HG03460 (cell line): ENCODE results near the gene ZNF185.

Experiments used
- ATAC-seq: cut with Tn5 transposase; IDR thresholded peaks from one replicate; pipeline ENCODE4 v1.9.1; 2021; ENCODE audit not compliant: unreplicated experiment

The ZNF185 gene

GRCh38 chrX:152895121-152895520 is 2.7 kb upstream of the ZNF185 start:
- ATAC-seq = no peak

DNA sequence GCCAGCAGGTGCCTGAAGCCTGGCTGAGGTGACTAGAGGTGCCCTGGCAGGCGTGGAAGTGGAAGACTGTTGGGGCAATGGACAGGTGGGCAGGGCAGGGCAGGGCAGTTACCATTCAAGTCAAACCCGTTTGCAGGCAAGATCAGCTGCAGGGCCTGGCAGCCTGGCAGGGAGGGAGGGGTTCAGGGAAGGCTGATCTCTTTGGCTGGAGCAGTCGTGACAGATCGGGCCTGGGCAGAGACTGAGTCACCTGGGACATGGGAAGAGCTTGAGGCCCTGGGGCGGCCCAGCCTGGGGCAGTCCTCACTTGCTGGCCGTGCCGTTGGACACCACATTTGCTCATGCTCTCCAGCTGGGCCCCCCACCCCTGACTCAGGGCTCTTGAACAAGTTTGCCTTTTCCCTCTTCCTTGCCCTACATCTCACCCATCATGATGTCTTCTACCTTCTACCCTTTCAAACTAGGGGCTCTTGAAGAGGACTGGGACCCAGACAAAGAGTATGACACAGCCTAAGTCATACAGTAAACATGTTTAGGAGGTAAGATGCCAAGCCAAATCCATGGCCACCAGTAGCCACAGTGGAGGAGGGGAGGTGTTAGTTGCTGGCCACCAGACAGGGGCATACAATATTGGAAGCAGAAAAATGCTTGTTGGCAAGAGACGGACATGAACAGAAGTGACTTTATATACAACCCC is 2.0 kb upstream of the ZNF185 start:
- no peak for ATAC-seq

DNA sequence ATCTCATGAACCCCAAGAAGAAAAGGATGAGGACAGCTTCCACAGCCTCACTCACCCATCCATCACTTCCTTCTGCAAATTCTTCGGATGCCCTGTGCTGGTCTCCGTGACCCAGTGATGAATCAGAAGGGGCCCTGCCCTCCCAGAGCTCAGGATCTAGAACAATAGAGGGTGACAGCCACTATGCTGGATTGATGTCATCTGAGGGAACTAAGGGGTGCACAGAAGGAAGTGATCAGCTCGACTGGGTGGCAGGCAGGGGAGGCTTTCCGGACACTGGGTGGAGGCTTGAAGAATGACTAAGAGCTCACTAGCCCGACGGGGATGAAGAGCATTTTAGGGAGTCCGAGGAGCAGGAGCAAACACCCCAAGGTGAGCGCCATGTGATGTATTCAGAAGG is 1.4 kb upstream of the ZNF185 start:
- no peak for ATAC-seq

- no peak for ATAC-seq
Measured at GRCh38 chrX:152898442-152898841, 575 bp downstream of the ZNF185 start.

DNA sequence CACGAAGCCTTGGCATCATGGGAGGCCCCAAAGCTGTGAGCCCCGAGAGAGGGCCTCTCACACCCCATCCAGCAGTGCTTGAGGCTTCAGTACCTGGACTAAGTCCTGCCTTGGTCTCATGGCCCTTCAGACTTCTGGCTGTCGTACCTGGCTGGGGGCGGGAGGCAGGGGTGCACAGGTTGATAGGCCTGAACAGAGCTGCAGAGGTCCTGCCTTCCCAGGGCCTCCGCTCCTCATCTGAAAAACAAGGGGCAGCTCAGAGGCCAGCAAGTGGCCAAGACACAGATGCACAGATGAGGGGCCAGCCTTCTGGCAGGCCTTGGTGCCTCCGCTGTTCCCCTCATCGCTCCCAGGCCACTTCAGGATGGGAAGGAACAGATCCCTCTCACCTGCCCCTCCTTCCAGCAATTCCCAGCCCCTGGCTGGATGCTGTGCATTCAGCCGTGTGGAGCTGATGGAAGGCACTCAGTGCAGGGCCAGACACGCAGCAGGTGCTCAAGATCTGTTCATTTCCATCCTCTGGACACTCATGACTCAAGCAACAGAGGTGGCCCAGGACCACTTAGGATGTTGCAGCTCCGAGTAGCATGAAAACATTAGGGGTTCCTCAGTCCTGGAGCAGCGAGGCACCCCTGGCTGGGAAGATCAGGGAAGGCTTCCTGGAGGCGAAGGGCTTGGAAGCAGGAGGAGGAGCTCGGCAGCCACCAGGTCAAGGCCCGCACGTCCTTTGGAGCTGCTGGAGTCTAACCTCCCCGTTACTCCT is 1.4 kb downstream of the ZNF185 start:
- no peak for ATAC-seq

DNA sequence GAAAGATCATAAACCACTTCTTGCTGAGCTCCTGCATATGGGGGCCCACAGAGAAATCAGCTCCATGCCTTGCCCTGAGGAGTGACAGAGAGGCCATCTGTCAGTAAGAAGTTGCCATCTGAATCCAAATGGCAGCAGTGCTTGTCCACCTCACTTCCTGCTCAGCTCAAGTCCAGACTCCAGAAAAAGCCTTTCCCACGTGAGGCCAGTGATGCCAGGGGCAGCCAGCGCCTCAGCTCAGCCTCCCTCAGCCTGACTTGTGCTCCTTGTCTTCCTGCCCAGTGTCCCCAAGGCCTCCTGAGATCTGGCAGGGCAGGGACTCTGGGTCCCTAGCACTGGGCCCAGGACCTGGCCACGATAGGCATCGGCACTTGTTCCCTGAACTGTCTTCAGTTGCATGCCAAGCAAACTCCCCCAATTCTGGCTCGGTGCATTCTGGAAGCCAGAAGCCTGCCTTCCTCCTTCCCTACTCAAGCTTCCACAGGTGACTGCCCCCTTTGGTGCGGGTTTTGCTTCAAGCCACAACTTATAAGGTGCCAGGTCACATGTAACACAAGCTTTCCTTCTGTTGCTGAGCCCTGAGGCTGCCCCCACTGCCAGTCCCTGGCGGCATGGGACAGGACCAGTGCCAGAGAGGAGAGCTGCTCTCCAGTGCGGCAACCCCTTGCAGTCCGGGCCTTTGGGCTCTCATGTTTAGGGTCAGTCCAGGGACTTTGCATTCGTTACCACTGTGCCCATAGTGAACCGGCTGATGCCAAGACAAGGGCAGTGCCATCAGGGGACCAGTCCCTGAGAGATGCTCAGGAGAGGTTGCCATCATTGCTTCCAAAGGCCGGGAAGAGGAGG is 2.2 kb downstream of the ZNF185 start:
- ATAC-seq = no peak

DNA sequence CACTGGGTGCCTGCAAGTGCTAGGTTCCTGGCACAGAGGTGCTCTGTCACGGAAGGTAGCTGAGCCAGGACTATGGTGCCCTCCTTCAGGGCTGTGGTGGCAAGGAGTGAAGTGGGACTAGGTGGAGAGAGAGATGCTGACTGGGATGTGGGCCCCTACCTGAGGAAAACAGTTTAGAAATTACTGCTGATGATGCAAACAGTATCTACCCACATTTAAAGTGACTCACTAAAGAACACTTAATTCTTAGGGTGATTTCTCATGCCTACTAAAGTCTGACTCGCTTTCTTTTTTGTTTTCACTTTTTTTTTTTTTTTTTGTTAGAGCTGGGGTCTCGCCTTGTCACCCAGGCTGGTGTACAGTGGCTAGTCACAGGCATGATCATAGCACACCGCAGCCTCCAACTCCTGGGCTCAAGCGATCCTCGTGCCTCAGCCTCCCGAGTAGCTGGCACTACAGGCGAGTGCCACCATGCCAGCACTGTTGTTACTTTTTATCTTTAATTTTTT is 3.1 kb downstream of the ZNF185 start:
- no peak for ATAC-seq

GRCh38 chrX:152901816-152902501 is 4.1 kb downstream of the ZNF185 start:
- no peak for ATAC-seq

DNA sequence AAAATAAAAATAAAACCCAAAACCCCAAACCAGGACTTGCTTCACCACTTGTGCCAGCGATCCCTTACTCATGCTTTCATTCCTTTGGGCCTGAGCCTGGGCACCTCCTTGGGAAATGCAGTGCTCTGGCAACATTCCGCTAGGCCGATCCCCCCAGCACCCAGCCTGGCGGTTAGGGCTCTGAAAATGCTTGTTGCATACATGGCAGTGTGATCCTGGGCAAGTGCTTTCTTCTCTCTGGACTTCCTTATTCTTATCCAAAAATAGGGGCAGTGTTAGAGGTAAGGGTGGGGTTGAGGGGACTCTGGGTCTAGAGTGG is 4.6 kb downstream of the ZNF185 start:
- no peak for ATAC-seq

DNA sequence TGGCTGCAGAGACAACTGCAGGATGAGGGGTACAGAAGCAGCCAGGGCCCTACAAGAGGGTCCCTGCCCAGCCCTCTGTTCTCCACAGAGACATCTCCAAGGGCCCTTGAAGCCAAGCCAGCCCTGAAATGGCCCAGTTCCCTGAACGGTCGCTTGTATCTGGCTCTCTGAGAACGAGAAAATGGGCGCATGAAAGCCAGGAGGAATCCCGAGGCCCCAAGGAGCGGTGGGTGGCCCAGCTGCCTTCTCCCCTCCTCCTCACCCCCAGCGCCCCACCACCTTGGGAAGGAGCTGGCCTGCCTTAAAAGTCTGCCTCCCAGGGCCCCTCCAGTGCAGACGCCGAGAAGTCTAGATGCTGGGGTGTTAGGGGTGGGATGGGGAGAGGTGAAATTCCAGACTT is 5.7 kb downstream of the ZNF185 start:
- ATAC-seq = no peak

DNA sequence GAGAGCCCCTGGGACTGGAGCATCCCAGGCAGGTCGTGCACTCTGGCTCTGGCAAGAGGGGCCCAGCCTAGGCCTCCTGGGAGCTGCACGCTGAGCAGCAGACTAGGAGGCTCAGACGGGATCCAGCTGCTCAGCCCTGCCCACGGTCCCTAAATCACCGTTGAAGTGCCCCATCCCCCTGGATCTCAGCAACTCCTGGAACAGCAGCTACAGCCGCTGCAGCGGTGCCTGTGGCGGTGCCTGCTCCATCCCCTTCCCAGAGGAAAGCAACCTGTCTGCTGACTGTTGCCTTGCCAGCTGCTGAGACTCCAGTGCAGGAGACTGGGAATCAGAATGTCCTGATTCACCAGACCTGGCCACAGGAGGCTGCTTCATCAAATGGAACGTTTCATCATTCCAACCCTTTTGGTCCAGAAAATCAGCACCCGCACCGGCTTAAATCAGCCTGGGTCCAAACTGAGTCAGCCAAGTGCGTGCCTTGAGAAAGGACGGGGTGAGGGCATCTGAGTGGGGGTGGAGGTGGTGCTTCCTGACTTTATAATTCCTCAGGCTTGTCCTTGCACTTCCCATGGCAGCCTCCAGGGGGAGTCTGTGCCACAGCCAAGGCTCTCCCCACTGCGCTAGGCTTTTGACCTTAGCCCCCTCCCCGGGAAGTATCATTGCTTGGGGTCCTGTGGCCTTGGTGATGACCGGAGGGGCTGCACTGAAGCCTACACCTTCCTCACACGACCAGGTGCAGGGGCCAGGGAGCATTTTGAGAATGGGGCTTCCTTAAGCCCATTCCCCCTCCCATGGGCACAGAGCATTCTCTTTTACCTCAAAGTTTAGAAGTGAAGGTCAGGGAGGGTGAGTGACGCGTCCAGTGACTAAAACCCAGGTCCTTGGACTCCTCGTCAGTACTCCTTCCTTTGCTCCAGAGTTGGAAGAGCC is 6.5 kb downstream of the ZNF185 start:
- ATAC-seq = no peak

DNA sequence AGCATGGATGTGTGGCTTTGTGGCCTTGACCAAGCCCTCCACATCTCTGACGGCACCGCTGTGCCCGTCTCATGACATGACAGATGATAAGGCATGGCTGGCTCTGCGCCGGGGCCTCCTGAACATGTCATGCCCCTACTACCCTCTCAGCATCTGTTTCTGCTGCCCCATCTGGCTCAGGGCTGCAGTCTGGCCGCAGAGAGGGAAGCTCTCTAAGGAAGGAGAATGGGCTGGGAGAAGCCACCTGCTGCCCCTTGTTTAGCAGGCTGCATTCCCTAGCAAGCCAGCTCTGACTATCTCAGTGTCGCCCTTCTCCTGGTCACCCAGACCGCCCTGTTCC is 7.2 kb downstream of the ZNF185 start:
- ATAC-seq = no peak

GRCh38 chrX:152907084-152907651 is 9.3 kb downstream of the ZNF185 start:
- no peak for ATAC-seq

DNA sequence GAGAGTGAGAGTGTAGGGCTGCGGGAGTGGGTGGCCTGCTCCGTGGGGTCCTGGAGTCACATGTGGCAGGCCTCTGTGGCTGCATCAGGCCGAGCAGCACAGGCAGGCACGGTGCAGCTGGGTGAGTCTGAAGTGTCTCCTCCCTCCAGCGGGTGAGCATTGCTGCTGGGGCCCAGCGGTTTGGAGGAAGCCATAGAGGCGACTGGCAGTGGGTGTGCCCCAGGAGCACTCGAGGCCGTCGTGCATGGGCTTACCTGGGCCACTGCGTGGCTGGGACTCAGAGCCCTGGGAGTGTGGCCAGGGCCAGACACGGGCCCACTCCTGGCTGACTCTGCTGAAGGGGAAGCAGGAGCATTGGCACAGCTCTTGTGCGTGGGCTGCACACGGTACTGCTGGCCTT is 10.6 kb downstream of the ZNF185 start:
- ATAC-seq = no peak

- ATAC-seq = peak; percentile 89
Measured at GRCh38 chrX:152910018-152910417, 12.2 kb downstream of the ZNF185 start.

DNA sequence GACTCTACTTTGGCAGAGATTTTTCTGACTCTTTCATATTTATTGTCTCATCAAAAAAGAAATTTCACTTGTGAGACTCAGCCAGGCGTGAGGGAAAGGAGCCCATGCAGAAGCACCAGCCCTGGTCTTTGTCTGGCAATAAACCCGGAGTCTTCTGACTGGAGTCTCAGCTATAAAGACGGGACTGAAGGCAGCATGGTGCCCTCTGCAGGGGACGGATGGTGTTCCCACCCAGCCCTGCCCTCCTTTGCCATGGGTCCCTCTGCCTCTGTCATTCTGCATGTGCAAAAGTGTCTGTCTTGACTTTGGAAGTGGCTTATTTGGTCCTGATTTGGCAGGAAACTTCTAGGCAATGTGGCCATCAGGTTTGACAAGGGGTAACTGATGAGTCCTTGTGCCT is 14.2 kb downstream of the ZNF185 start:
- ATAC-seq = no peak

DNA sequence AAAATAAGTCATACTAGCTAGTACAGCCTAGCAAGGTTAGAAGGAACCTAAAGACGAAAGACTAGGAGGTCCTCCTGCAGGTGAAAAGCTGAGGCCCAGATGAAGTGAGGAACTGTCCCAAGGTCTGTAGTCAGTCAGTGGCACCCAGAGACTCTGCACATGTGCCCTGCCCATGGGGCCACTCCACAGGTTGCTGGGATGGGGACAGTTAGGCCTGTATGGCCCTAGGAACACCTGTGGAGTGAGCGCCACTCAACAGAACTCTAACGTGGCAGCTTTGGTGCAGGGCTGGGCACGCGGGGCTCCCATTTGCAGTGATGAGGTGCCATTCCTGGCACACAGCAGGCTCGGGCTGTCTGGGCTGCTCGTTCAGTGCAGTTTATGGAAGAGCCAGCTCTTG is 14.8 kb downstream of the ZNF185 start:
- ATAC-seq = no peak

DNA sequence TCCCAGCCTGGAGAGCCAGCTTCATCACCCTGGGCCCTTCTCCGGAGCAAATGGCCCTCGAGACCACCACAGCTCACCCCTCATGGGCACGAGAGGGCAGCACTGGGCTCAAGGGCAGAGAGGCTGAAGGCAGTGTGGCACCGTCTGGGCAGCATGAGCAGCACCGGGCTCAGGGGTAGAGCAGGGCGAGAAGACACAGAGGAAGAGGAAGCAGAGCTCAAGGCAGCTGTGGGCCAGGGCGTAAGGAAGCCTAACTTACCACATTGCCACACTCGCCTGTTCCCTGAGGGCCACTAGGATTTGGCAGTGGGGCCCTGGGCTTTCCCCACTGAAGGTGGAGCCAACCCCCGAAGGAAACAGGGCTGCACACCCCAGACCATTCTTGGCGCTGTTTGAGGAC is 15.5 kb downstream of the ZNF185 start:
- no peak for ATAC-seq

DNA sequence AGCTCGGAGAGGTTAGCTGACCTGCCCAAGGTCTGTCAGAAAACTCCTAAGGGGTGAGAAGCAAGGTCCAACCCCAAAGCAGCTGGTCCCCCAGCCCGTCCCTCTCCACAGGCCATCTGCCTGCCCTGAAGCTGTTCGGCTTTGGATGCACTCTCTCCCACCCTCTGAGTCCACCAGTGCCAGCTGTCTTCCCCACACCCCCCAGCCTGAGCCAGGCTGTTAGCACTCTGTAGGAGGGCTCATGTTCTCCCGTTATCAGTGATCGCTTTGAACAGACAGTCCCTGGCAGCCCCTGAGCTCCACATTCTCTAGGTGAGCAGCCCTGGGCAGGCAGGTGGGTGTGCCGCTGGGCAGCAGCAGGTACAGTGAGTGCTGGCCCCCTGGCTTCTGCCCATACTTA is 16.0 kb downstream of the ZNF185 start:
- no peak for ATAC-seq
